OCI-LY7 (cell line): Measurements from ENCODE around the gene DCLK1.

Experiments
- CTCF ChIP-seq: fragments of 200-600 bp; sonication (generic); conservative IDR thresholded peaks from 2 replicates; pipeline ENCODE4 v1.5.1; 2014; ENCODE audit warnings: mild to moderate bottlenecking, antibody characterized with exemption, low read length, moderate library complexity, mixed read lengths
- EZH2phosphoT487 ChIP-seq: fragments of 200-600 bp; sonication (generic); IDR thresholded peaks from 2 replicates; pipeline ENCODE4 v1.6.1; 2018; ENCODE audit warnings: low read depth, borderline replicate concordance, mild to moderate bottlenecking, mixed run types, antibody characterized with exemption, low read length, moderate library complexity, mixed read lengths

- TF ChIP-seq CTCF (no peak), EZH2phosphoT487 (no peak)
These were observed 369.5 kb downstream of the DCLK1 start for GRCh38 chr13:35761440-35762252.
